HepG2 (cell line): ENCODE results near the gene DYNC2H1.

Experiments
- HNRNPK ChIP-seq: fragments of 200-400 bp; formaldehyde crosslinking; IDR thresholded peaks from 2 replicates; pipeline ENCODE4 v1.6.1; 2018; ENCODE audit warnings: low read length, low read depth, moderate library complexity, mild to moderate bottlenecking; ENCODE audit not compliant: poor library complexity, severe bottlenecking
- JUND ChIP-seq: sonication (generic); formaldehyde crosslinking; IDR thresholded peaks from 2 replicates; pipeline ENCODE4 v1.8.0; 2022; ENCODE audit warnings: mild to moderate bottlenecking, missing genetic modification reagents
- MAFF ChIP-seq: IDR thresholded peaks from 2 replicates; pipeline ENCODE4 v1.6.1; 2011; ENCODE audit warnings: low read depth, low read length, improper control_type of control experiment
- NCOA1 ChIP-seq: sonication (generic); formaldehyde crosslinking; IDR thresholded peaks from 2 replicates; pipeline ENCODE4 v1.9.0; 2021; ENCODE audit warnings: missing genetic modification reagents
- RBFOX2 ChIP-seq: fragments of 200-400 bp; formaldehyde crosslinking; IDR thresholded peaks from 2 replicates; pipeline ENCODE4 v1.6.1; 2017; ENCODE audit warnings: low read depth, mild to moderate bottlenecking, low read length
- RCOR2 ChIP-seq: IDR thresholded peaks from 2 replicates; pipeline ENCODE4 v1.6.1; 2016; ENCODE audit warnings: missing biosample characterization, missing genetic modification reagents
- ZKSCAN1 ChIP-seq: fragments of 150-350 bp; IDR thresholded peaks from 2 replicates; pipeline ENCODE4 v1.6.1; 2014; ENCODE audit warnings: low read length
- ZNF543 ChIP-seq: sonication (generic); formaldehyde crosslinking; IDR thresholded peaks from 2 replicates; pipeline ENCODE4 v1.4.0; 2020; ENCODE audit warnings: mild to moderate bottlenecking, missing genetic modification reagents
- ZNF790 ChIP-seq: sonication (generic); formaldehyde crosslinking; IDR thresholded peaks from 2 replicates; pipeline ENCODE4 v1.8.0; 2022; ENCODE audit warnings: missing genetic modification reagents, mild to moderate bottlenecking, borderline replicate concordance
- TF ChIP-seq, protein P1 (sequence below): sonication (generic); formaldehyde crosslinking; IDR thresholded peaks from 2 replicates; pipeline ENCODE4 v1.5.0; 2020; ENCODE audit warnings: mild to moderate bottlenecking, missing genetic modification reagents, moderate library complexity
- TF ChIP-seq, protein P2 (sequence below): sonication (generic); formaldehyde crosslinking; IDR thresholded peaks from 2 replicates; pipeline ENCODE4 v1.8.0; 2022; ENCODE audit warnings: mild to moderate bottlenecking, missing genetic modification reagents

DNA sequence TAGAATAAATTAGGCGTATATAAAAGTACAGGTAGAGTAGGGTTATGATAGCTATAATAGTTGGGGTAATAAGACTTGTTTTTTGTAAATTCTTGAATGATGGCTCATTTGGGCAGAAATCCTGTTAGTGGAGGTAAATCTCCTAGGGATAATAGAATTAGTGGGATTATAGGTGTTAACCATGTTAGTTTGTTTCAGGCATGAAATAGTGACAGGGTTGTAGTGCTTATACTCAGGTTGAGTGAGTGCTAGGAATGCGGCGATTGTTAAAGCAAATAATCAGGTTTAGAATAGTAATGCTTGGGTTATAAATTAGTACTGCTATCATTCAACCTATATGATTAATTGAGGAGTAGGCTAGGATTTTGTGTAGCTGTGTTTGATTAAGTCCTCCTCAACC, 297.1 kb downstream of the DYNC2H1 start:
- TF ChIP-seq ZNF543 (CRISPR knock-in tag): no peak
- no peak for TF ChIP-seq RCOR2 (CRISPR knock-in tag)
- TF ChIP-seq, protein P1, sequence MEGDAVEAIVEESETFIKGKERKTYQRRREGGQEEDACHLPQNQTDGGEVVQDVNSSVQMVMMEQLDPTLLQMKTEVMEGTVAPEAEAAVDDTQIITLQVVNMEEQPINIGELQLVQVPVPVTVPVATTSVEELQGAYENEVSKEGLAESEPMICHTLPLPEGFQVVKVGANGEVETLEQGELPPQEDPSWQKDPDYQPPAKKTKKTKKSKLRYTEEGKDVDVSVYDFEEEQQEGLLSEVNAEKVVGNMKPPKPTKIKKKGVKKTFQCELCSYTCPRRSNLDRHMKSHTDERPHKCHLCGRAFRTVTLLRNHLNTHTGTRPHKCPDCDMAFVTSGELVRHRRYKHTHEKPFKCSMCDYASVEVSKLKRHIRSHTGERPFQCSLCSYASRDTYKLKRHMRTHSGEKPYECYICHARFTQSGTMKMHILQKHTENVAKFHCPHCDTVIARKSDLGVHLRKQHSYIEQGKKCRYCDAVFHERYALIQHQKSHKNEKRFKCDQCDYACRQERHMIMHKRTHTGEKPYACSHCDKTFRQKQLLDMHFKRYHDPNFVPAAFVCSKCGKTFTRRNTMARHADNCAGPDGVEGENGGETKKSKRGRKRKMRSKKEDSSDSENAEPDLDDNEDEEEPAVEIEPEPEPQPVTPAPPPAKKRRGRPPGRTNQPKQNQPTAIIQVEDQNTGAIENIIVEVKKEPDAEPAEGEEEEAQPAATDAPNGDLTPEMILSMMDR (CRISPR knock-in tag): no peak
- no peak for TF ChIP-seq MAFF
- TF ChIP-seq NCOA1: no peak
- no peak for TF ChIP-seq HNRNPK
- no peak for TF ChIP-seq RBFOX2
- TF ChIP-seq, protein P2, sequence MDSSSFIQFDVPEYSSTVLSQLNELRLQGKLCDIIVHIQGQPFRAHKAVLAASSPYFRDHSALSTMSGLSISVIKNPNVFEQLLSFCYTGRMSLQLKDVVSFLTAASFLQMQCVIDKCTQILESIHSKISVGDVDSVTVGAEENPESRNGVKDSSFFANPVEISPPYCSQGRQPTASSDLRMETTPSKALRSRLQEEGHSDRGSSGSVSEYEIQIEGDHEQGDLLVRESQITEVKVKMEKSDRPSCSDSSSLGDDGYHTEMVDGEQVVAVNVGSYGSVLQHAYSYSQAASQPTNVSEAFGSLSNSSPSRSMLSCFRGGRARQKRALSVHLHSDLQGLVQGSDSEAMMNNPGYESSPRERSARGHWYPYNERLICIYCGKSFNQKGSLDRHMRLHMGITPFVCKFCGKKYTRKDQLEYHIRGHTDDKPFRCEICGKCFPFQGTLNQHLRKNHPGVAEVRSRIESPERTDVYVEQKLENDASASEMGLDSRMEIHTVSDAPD (CRISPR knock-in tag): no peak
- TF ChIP-seq ZNF790 (CRISPR knock-in tag): no peak
- no peak for TF ChIP-seq ZKSCAN1
- no peak for TF ChIP-seq JUND (CRISPR knock-in tag)
